Keratinocyte (primary cell): Measurements from ENCODE around the gene SMC4. TPM values are rescaled to one million over a fixed set of nuclear protein-coding genes. Genes with fewer than 3 reads are reported as not detected.

Source experiments
- DNase-seq: peaks from one replicate; pipeline ENCODE4 v3.0.0-alpha.2; 2011; ENCODE audit warnings: low read depth, missing footprints, low spot score
- FAIRE-seq: peaks from 2 replicates; lab custom pipeline; 2011; peaks lifted over from hg19 to GRCh38; lab: Jason Lieb, UNC
- H2AFZ ChIP-seq: 2 replicates; pipeline ENCODE4 v1.6.0; 2012; ENCODE audit warnings: low read length, control low read depth, inconsistent platforms; ENCODE audit not compliant: control insufficient read depth
- H3K27ac ChIP-seq: 2 replicates; pipeline ENCODE4 v1.5.1; 2011; ENCODE audit warnings: low read length; ENCODE audit not compliant: control insufficient read depth, insufficient read depth
- H3K27me3 ChIP-seq: 3 replicates; pipeline ENCODE4 v1.6.0; 2011; ENCODE audit warnings: low read length; ENCODE audit not compliant: control insufficient read depth, insufficient read depth; ENCODE audit errors: extremely low read depth
- H3K36me3 ChIP-seq, 2 experiments: 2 replicates in 1 of 2; 3 replicates in 1 of 2; pipeline ENCODE4 v1.5.1; 2011; ENCODE audit warnings: low read length in 2 of 2, mild to moderate bottlenecking in 1 of 2; ENCODE audit not compliant: control insufficient read depth in 2 of 2, insufficient read depth in 2 of 2; ENCODE audit errors: extremely low read depth in 1 of 2
- H3K4me1 ChIP-seq: 3 replicates; pipeline ENCODE4 v1.5.1; 2011; ENCODE audit warnings: low read length; ENCODE audit not compliant: control insufficient read depth, insufficient read depth; ENCODE audit errors: extremely low read depth
- H3K4me2 ChIP-seq: 3 replicates; pipeline ENCODE4 v1.6.0; 2011; ENCODE audit warnings: low read depth, low read length; ENCODE audit not compliant: control insufficient read depth, insufficient read depth; ENCODE audit errors: extremely low read depth
- H3K4me3 ChIP-seq, 3 experiments: fragments of 200-600 bp in 1 of 3; sonication (generic) in 1 of 3; 2 replicates in 2 of 3; 3 replicates in 1 of 3; pipeline ENCODE4 v1.5.1; 2011 to 2016; ENCODE audit warnings: low read length in 3 of 3, mild to moderate bottlenecking in 3 of 3, control low read depth in 2 of 3, inconsistent platforms in 1 of 3, low read depth in 1 of 3, mixed read lengths in 1 of 3, mixed run types in 1 of 3, moderate library complexity in 1 of 3; ENCODE audit not compliant: control insufficient read depth in 2 of 3, insufficient read depth in 2 of 3; ENCODE audit errors: extremely low read depth in 1 of 3
- H3K79me2 ChIP-seq: 2 replicates; pipeline ENCODE4 v1.6.0; 2012; ENCODE audit warnings: low read length; ENCODE audit not compliant: control insufficient read depth, insufficient read depth
- H3K9ac ChIP-seq: 3 replicates; pipeline ENCODE4 v1.6.0; 2011; ENCODE audit warnings: low read length; ENCODE audit not compliant: control insufficient read depth, insufficient read depth; ENCODE audit errors: extremely low read depth
- H3K9me1 ChIP-seq: 3 replicates; pipeline ENCODE4 v1.6.0; 2011; ENCODE audit warnings: low read length; ENCODE audit not compliant: control insufficient read depth, insufficient read depth; ENCODE audit errors: extremely low read depth
- H3K9me3 ChIP-seq: 2 replicates; pipeline ENCODE4 v1.5.1; 2012; ENCODE audit warnings: low read depth, low read length; ENCODE audit not compliant: control insufficient read depth
- H4K20me1 ChIP-seq: 3 replicates; pipeline ENCODE4 v1.6.0; 2011; ENCODE audit warnings: low read length; ENCODE audit not compliant: control insufficient read depth, insufficient read depth; ENCODE audit errors: extremely low read depth
- EZH2 ChIP-seq: IDR thresholded peaks from one replicate; pipeline ENCODE4 v1.6.1; 2012; ENCODE audit warnings: inconsistent platforms, mild to moderate bottlenecking, low read length, moderate library complexity
- dilution Hi-C: fragments of 300-500 bp; cut with MboI; formaldehyde crosslinking; loops from one replicate; pipeline ENCODE4 v1.7.0; 2020; ENCODE audit warnings: low sequenced_read_pairs; ENCODE audit not compliant: extremely low pct_ligation_motif_present
- polyA plus RNA-seq, 5 experiments: library from polyadenylated mRNA; depleted of rRNA in 3 of 5; stranded (reverse) in 3 of 5; stranded (forward) in 1 of 5; unstranded in 1 of 5; fragments of >200 nt; gene quantifications; 1 replicate in 1 of 5; 2 replicates in 3 of 5; 3 replicates in 1 of 5; pipeline versions ENCODE4 v1.2.1 to v1.2.3, GENCODE V29; 2011 to 2012; ENCODE audit warnings: missing spikeins in 2 of 5, low read depth in 1 of 5, low replicate concordance in 1 of 5
- TF ChIP-seq, protein P1 (sequence below), 3 experiments: IDR thresholded peaks in 1 of 3; conservative IDR thresholded peaks in 1 of 3; optimal IDR thresholded peaks in 1 of 3; 2 replicates in 2 of 3; 3 replicates in 1 of 3; pipeline versions ENCODE3 to v1.5.1; 2011; ENCODE audit warnings: low read length in 3 of 3, mild to moderate bottlenecking in 3 of 3, moderate library complexity in 2 of 3, control low read depth in 1 of 3, inconsistent platforms in 1 of 3; ENCODE audit not compliant: insufficient read depth in 2 of 3; ENCODE audit errors: extremely low read depth in 1 of 3

SMC4 gene
- polyA plus RNA-seq, 1 donor (not counting 4 experiments of a cell fraction or from before 2014, with no cell fraction given) = 45.2 TPM

DNA sequence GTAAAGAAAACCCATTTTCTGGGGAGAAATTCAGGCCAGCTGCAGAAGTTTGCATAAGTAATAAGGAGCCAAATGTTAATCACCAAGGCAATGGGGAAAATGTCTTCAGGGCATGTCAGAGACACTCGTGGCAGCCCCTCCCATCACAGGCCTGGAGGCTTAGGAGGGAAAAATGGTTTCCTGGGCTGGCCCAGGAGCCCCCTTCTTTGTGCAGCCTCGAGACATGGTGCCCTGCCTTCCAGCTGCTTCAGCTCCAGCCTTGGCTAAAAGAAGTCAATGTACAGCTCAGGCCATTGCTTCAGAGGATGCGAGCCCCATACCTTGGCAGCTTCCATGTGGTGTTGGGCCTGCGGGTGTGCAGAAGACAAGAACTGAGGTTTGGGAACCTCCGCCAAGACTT, 70.7 kb downstream of the SMC4 start:
- no peak overlapping the region for H3K27ac ChIP-seq
- no peak for TF ChIP-seq EZH2
- TF ChIP-seq, protein P1, sequence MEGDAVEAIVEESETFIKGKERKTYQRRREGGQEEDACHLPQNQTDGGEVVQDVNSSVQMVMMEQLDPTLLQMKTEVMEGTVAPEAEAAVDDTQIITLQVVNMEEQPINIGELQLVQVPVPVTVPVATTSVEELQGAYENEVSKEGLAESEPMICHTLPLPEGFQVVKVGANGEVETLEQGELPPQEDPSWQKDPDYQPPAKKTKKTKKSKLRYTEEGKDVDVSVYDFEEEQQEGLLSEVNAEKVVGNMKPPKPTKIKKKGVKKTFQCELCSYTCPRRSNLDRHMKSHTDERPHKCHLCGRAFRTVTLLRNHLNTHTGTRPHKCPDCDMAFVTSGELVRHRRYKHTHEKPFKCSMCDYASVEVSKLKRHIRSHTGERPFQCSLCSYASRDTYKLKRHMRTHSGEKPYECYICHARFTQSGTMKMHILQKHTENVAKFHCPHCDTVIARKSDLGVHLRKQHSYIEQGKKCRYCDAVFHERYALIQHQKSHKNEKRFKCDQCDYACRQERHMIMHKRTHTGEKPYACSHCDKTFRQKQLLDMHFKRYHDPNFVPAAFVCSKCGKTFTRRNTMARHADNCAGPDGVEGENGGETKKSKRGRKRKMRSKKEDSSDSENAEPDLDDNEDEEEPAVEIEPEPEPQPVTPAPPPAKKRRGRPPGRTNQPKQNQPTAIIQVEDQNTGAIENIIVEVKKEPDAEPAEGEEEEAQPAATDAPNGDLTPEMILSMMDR (optimal IDR thresholded peaks at IDR 0.05 in 1 of 3, IDR thresholded peaks at IDR 0.05 in 1 of 3, conservative IDR thresholded peaks at IDR 0.05 in 1 of 3; ENCODE audit: extremely low read depth in 1 of 3, insufficient read depth in 2 of 3, low read length in 3 of 3) = no peak
- no peak overlapping the region for H3K4me3 ChIP-seq
- H3K9me3 ChIP-seq = peaks cover 9% of the 10 kb centered on the region
- DNase-seq = no peak
- H3K9ac ChIP-seq = no peak overlapping the region
- no peaks in the 10 kb centered on the region for H3K79me2 ChIP-seq
- FAIRE-seq = no peak
- H3K4me1 ChIP-seq = peaks cover 18% of the 10 kb centered on the region
- no peak overlapping the region for H2AFZ ChIP-seq
- H3K9me1 ChIP-seq = peaks cover 2% of the 10 kb centered on the region
- H3K36me3 ChIP-seq = no peaks in the 10 kb centered on the region
- no peaks in the 10 kb centered on the region for H3K27me3 ChIP-seq
- H4K20me1 ChIP-seq = no peaks in the 10 kb centered on the region
- no peak overlapping the region for H3K4me2 ChIP-seq
- dilution Hi-C loops = no loop called here

DNA sequence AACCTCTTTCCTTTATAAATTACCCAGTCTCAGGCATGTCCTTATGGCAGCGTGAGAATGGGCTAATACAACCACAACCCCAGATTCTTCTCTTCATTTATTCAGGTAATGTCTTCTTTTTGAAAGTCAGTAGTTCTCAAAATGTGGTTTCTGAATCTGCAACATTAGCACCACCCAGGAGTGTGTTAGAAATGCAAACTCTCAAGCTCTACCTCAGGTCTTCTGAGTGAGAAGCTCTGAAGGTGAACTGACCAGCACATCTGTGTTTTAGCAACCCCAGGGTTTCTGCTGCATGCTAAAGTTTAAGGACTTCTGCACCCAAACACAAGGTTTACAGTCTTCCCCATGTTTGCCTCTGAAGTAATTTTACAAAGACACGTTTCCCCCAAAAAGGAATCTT, 72.4 kb downstream of the SMC4 start:
- FAIRE-seq = no peak

More for the DNA sequence above, 72.4 kb downstream of the SMC4 start:
- H3K4me1 ChIP-seq = peaks cover 18% of the 10 kb centered on the region
- no peaks in the 10 kb centered on the region for H3K27me3 ChIP-seq
- no peak overlapping the region for H3K9ac ChIP-seq
- DNase-seq = no peak
- no peak overlapping the region for H2AFZ ChIP-seq
- H3K4me2 ChIP-seq = no peak overlapping the region
- H3K27ac ChIP-seq = no peak overlapping the region
- no peaks in the 10 kb centered on the region for H3K79me2 ChIP-seq
- no peaks in the 10 kb centered on the region for H3K36me3 ChIP-seq
- dilution Hi-C loops = no loop called here
- no peaks in the 10 kb centered on the region for H4K20me1 ChIP-seq
- H3K9me1 ChIP-seq = peaks cover 2% of the 10 kb centered on the region
- peaks cover 9% of the 10 kb centered on the region for H3K9me3 ChIP-seq
- H3K4me3 ChIP-seq = no peak overlapping the region
- no peak for TF ChIP-seq EZH2
- TF ChIP-seq, protein P1 (optimal IDR thresholded peaks at IDR 0.05 in 1 of 3, IDR thresholded peaks at IDR 0.05 in 1 of 3, conservative IDR thresholded peaks at IDR 0.05 in 1 of 3; ENCODE audit: extremely low read depth in 1 of 3, insufficient read depth in 2 of 3, low read length in 3 of 3) = no peak
